ENCODE data around the gene LMF2. TPM values are rescaled to one million over a fixed set of nuclear protein-coding genes. Genes with fewer than 3 reads are reported as not detected.

The LMF2 gene
- total RNA-seq, 1 donor from 2014 or later = 93.2 TPM

GRCh38 chr22:50528682-50529415 lies 21.3 kb upstream of the LMF2 start:
- no peak for TF ChIP-seq EZH2 (IDR thresholded peaks at IDR 0.05; ENCODE audit: insufficient read depth, low read length)
- TF ChIP-seq, protein P1, sequence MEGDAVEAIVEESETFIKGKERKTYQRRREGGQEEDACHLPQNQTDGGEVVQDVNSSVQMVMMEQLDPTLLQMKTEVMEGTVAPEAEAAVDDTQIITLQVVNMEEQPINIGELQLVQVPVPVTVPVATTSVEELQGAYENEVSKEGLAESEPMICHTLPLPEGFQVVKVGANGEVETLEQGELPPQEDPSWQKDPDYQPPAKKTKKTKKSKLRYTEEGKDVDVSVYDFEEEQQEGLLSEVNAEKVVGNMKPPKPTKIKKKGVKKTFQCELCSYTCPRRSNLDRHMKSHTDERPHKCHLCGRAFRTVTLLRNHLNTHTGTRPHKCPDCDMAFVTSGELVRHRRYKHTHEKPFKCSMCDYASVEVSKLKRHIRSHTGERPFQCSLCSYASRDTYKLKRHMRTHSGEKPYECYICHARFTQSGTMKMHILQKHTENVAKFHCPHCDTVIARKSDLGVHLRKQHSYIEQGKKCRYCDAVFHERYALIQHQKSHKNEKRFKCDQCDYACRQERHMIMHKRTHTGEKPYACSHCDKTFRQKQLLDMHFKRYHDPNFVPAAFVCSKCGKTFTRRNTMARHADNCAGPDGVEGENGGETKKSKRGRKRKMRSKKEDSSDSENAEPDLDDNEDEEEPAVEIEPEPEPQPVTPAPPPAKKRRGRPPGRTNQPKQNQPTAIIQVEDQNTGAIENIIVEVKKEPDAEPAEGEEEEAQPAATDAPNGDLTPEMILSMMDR (IDR thresholded peaks at IDR 0.05; ENCODE audit: insufficient read depth, low read depth, low read length) = no peak
- Histone ChIP-seq H3K4me3 (ENCODE audit: insufficient read depth, low read depth, low read length) (no peak overlapping the region), H3K36me3 (ENCODE audit: insufficient read depth, low read length) (no peaks in the 10 kb centered on the region), H4K20me1 (ENCODE audit: insufficient read depth, low read length) (peaks cover 26% of the 10 kb centered on the region), H3K27me3 (ENCODE audit: insufficient read depth, low read length) (peaks cover 30% of the 10 kb centered on the region), H3K4me1 (ENCODE audit: insufficient read depth, low read length) (peaks cover 30% of the 10 kb centered on the region), H3K9ac (ENCODE audit: low read length) (no peak overlapping the region), H2AFZ (ENCODE audit: low read depth, low read length) (no peak overlapping the region), H3K27ac (ENCODE audit: low read depth, low read length) (no peak overlapping the region), H3K9me3 (ENCODE audit: insufficient read depth, low read depth, low read length) (no peaks in the 10 kb centered on the region), H3K4me2 (ENCODE audit: low read length) (no peak overlapping the region), H3K79me2 (ENCODE audit: insufficient read depth, low read length) (peaks cover 21% of the 10 kb centered on the region)
- Mint-ChIP-seq H3K27me3 (ENCODE audit: low read depth, unreplicated experiment) (peaks cover 9% of the 10 kb centered on the region), H3K27ac (ENCODE audit: unreplicated experiment) (peak overlapping the region; percentile 26), H3K36me3 (ENCODE audit: low read depth, unreplicated experiment) (peaks cover 4% of the 10 kb centered on the region), H3K4me1 (ENCODE audit: low read depth, unreplicated experiment) (peaks cover 4% of the 10 kb centered on the region), H3K9me3 (ENCODE audit: unreplicated experiment) (peaks cover 7% of the 10 kb centered on the region), H3K4me3 (ENCODE audit: unreplicated experiment) (peak overlapping the region; percentile 81)
- FAIRE-seq = no peak
- DNase-seq (ENCODE audit: low read depth) = no peak

- H2AFZ ChIP-seq (ENCODE audit: low read depth, low read length) = no peak overlapping the region
- H4K20me1 ChIP-seq (ENCODE audit: insufficient read depth, low read length) = peaks cover 34% of the 10 kb centered on the region
- H3K27ac ChIP-seq (ENCODE audit: low read depth, low read length) = no peak overlapping the region
- peaks cover 28% of the 10 kb centered on the region for H3K79me2 ChIP-seq (ENCODE audit: insufficient read depth, low read length)
- Mint-ChIP-seq H3K4me3 (ENCODE audit: unreplicated experiment) (peak overlapping the region; percentile 81), H3K36me3 (ENCODE audit: low read depth, unreplicated experiment) (peaks cover 7% of the 10 kb centered on the region), H3K27me3 (ENCODE audit: low read depth, unreplicated experiment) (peaks cover 6% of the 10 kb centered on the region), H3K27ac (ENCODE audit: unreplicated experiment) (peak overlapping the region; percentile 62), H3K4me1 (ENCODE audit: low read depth, unreplicated experiment) (peaks cover 4% of the 10 kb centered on the region), H3K9me3 (ENCODE audit: unreplicated experiment) (peaks cover 7% of the 10 kb centered on the region)
- peaks cover 28% of the 10 kb centered on the region for H3K27me3 ChIP-seq (ENCODE audit: insufficient read depth, low read length)
- H3K4me1 ChIP-seq (ENCODE audit: insufficient read depth, low read length) = peaks cover 31% of the 10 kb centered on the region
- no peaks in the 10 kb centered on the region for H3K36me3 ChIP-seq (ENCODE audit: insufficient read depth, low read length)
- no peak for TF ChIP-seq EZH2 (IDR thresholded peaks at IDR 0.05; ENCODE audit: insufficient read depth, low read length)
- TF ChIP-seq, protein P1 (IDR thresholded peaks at IDR 0.05; ENCODE audit: insufficient read depth, low read depth, low read length) = no peak
- H3K9me3 ChIP-seq (ENCODE audit: insufficient read depth, low read depth, low read length) = no peaks in the 10 kb centered on the region
- H3K9ac ChIP-seq (ENCODE audit: low read length) = no peak overlapping the region
- no peak overlapping the region for H3K4me2 ChIP-seq (ENCODE audit: low read length)
- H3K4me3 ChIP-seq (ENCODE audit: insufficient read depth, low read depth, low read length) = no peak overlapping the region
- DNase-seq (ENCODE audit: low read depth) (no peak), FAIRE-seq (no peak)
Observed at GRCh38 chr22:50527921-50528681, 20.6 kb upstream of the LMF2 start.
